Measurements from ENCODE around the gene FFAR3.

FFAR3 gene

DNA sequence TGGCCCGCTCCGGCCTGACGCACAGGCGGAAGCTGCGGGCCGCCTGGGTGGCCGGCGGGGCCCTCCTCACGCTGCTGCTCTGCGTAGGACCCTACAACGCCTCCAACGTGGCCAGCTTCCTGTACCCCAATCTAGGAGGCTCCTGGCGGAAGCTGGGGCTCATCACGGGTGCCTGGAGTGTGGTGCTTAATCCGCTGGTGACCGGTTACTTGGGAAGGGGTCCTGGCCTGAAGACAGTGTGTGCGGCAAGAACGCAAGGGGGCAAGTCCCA lies 6.1 kb upstream of the FFAR3 start:
- H3F3A ChIP-seq (ENCODE audit: insufficient read depth, low read length) = no peaks in the 10 kb centered on the region
- TF ChIP-seq, protein P1, sequence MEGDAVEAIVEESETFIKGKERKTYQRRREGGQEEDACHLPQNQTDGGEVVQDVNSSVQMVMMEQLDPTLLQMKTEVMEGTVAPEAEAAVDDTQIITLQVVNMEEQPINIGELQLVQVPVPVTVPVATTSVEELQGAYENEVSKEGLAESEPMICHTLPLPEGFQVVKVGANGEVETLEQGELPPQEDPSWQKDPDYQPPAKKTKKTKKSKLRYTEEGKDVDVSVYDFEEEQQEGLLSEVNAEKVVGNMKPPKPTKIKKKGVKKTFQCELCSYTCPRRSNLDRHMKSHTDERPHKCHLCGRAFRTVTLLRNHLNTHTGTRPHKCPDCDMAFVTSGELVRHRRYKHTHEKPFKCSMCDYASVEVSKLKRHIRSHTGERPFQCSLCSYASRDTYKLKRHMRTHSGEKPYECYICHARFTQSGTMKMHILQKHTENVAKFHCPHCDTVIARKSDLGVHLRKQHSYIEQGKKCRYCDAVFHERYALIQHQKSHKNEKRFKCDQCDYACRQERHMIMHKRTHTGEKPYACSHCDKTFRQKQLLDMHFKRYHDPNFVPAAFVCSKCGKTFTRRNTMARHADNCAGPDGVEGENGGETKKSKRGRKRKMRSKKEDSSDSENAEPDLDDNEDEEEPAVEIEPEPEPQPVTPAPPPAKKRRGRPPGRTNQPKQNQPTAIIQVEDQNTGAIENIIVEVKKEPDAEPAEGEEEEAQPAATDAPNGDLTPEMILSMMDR (IDR thresholded peaks at IDR 0.05; ENCODE audit: low read length) = no peak
- TF ChIP-seq EZH2 (IDR thresholded peaks at IDR 0.05; ENCODE audit: borderline replicate concordance, low read length) = no peak
- no peak overlapping the region for H3K9ac ChIP-seq (ENCODE audit: low read length)
- H3K9me2 ChIP-seq (ENCODE audit: low read depth, low read length) = no peaks in the 10 kb centered on the region
- no peaks in the 10 kb centered on the region for H3K36me3 ChIP-seq (ENCODE audit: insufficient read depth, low read length)
- H3K4me3 ChIP-seq (ENCODE audit: low read depth, low read length, poor library complexity, severe bottlenecking) = no peak overlapping the region
- no peaks in the 10 kb centered on the region for H3K79me2 ChIP-seq (ENCODE audit: insufficient read depth, low read length)
- H3K4me2 ChIP-seq (ENCODE audit: low read length) = no peak overlapping the region
- H3K27me3 ChIP-seq (ENCODE audit: insufficient read depth, low read length) = no peaks in the 10 kb centered on the region
- H4K20me1 ChIP-seq (ENCODE audit: insufficient read depth, low read length) = no peaks in the 10 kb centered on the region
- no peak overlapping the region for H2AFZ ChIP-seq (ENCODE audit: low read length)
- no peak overlapping the region for H3K27ac ChIP-seq (ENCODE audit: low read depth, low read length, poor library complexity, severe bottlenecking)
- H3K9me3 ChIP-seq (ENCODE audit: low read length) = no peaks in the 10 kb centered on the region
- peaks cover 13% of the 10 kb centered on the region for H3K4me1 ChIP-seq (ENCODE audit: insufficient read depth, low read length, severe bottlenecking)

DNA sequence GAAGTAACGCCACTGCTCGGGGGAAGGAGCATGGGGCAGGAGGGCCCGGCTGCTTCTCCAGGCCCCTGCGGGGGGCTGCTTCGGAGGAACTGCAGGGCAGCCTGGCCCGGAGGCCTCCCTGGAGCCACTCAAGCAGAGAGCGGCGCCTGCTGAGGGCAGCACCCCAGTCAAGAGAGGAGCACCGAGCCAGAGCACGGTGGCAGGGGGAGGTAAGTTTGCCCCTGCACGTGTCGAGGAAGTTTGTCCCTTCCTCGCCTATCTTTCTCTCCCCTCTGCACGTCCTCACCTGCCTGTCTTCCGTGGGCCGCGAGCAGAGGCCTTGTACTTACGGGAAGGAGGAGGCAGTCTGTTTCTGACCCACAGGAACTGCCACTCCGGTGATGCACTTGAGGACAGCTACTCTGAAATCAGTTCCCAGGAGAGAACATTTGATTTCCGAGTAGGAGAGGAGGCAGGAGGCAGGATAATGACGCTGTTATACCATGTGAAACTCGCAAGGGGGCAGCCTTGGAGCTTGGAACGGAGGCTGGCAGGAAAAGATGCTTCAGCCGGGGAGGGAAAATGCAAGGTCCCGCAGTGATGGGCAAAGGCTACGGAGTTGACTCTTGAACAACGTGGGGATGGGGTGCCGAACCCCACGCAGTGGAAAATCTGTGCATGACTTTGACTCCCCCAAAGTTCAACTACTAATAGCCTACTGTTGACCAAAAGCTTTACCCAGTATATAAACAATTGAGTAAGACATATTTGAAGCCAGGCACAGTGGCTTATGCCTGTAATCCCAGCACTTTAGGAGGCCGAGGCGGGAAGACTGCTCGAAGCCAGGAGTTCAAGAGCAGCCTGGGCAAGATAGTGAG lies 5.6 kb upstream of the FFAR3 start:
- Histone ChIP-seq H3K27ac (ENCODE audit: low read depth, low read length, poor library complexity, severe bottlenecking) (no peak overlapping the region), H4K20me1 (ENCODE audit: insufficient read depth, low read length) (no peaks in the 10 kb centered on the region), H3F3A (ENCODE audit: insufficient read depth, low read length) (no peaks in the 10 kb centered on the region), H3K4me1 (ENCODE audit: insufficient read depth, low read length, severe bottlenecking) (peaks cover 8% of the 10 kb centered on the region), H3K27me3 (ENCODE audit: insufficient read depth, low read length) (no peaks in the 10 kb centered on the region), H3K36me3 (ENCODE audit: insufficient read depth, low read length) (no peaks in the 10 kb centered on the region), H3K79me2 (ENCODE audit: insufficient read depth, low read length) (no peaks in the 10 kb centered on the region), H3K9me3 (ENCODE audit: low read length) (no peaks in the 10 kb centered on the region), H3K9me2 (ENCODE audit: low read depth, low read length) (no peaks in the 10 kb centered on the region), H3K9ac (ENCODE audit: low read length) (no peak overlapping the region), H3K4me3 (ENCODE audit: low read depth, low read length, poor library complexity, severe bottlenecking) (no peak overlapping the region), H2AFZ (ENCODE audit: low read length) (no peak overlapping the region), H3K4me2 (ENCODE audit: low read length) (no peak overlapping the region)
- TF ChIP-seq EZH2 (IDR thresholded peaks at IDR 0.05; ENCODE audit: borderline replicate concordance, low read length) = no peak
- TF ChIP-seq, protein P1 (IDR thresholded peaks at IDR 0.05; ENCODE audit: low read length) = peak; percentile 87

DNA sequence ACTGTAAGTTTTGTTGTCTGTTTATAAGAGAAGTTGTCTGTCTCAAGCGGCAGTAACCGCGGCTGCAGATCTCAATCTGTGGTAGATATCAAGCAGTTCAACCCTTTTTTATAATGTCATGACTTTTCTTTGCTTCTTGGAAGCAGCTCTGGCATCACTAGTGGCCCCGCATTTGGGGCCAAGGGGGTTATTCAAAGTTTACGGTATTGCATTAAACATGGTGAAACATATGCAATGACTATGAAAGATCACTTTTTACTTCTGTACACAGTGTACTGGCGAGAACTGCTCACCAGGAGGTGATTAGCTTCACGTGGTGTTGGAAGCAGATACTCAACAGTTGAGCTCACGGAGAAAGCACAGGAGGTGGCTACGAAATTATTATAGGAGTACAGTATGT lies 4.6 kb upstream of the FFAR3 start:
- Histone ChIP-seq H3K27me3 (ENCODE audit: insufficient read depth, low read length) (no peaks in the 10 kb centered on the region), H3K36me3 (ENCODE audit: insufficient read depth, low read length) (no peaks in the 10 kb centered on the region), H3K4me3 (ENCODE audit: low read depth, low read length, poor library complexity, severe bottlenecking) (no peak overlapping the region), H3F3A (ENCODE audit: insufficient read depth, low read length) (no peaks in the 10 kb centered on the region), H3K9ac (ENCODE audit: low read length) (no peak overlapping the region), H3K79me2 (ENCODE audit: insufficient read depth, low read length) (no peaks in the 10 kb centered on the region), H3K4me2 (ENCODE audit: low read length) (no peak overlapping the region), H3K4me1 (ENCODE audit: insufficient read depth, low read length, severe bottlenecking) (peaks cover 3% of the 10 kb centered on the region), H3K27ac (ENCODE audit: low read depth, low read length, poor library complexity, severe bottlenecking) (no peak overlapping the region), H3K9me3 (ENCODE audit: low read length) (no peaks in the 10 kb centered on the region), H4K20me1 (ENCODE audit: insufficient read depth, low read length) (no peaks in the 10 kb centered on the region), H2AFZ (ENCODE audit: low read length) (no peak overlapping the region), H3K9me2 (ENCODE audit: low read depth, low read length) (no peaks in the 10 kb centered on the region)
- TF ChIP-seq, protein P1 (IDR thresholded peaks at IDR 0.05; ENCODE audit: low read length) = no peak
- no peak for TF ChIP-seq EZH2 (IDR thresholded peaks at IDR 0.05; ENCODE audit: borderline replicate concordance, low read length)

Data from OCI-LY1 (cell line).